NCI-H1436 treated with DMSO at 0.1 percent for 48 hours (cell line): ENCODE measurements around the gene IZUMO4.

Source experiments
- DNase-seq: peaks from one replicate; lab custom pipeline; 2025; lab: John Stamatoyannopoulos, UW

Gene IZUMO4

DNA sequence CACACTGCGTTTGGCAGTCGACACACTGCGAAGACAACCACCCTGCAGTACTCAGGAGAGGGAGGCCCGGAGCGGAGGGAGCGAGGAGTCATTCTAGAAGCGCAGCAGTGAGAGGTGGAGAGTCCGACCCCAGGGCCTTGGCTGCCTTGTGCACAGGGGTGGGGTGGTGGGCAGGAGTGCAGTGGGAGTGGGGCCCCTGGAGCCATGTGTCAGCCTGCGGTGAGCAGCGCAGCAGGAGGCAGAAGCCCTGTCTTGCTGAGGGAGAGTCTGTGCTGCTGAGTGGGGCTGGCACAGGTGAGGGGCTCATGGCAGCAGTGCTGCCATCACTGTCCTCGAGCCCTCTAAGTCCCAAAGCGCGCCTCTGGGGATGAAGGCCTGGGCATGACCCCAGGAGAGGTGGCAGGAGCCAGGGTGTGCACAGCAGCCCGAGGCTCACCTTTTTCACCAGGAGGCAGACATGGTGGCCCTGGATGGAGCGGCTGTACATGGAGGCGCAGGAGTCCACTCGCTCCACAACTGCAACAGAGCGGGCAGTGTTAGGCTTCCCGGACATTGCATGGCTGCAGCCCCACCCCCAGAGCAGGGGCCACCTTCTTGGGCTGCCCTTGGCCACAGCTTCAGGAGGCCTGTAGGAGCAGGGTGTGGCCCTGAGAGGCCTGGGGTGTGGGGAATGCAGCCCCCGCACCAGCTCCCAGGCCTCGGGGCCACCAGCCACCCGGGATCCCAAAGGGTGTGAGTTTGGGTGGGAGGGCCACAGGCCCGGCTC, 11.7 kb downstream of the IZUMO4 start:
- no peak for DNase-seq

DNA sequence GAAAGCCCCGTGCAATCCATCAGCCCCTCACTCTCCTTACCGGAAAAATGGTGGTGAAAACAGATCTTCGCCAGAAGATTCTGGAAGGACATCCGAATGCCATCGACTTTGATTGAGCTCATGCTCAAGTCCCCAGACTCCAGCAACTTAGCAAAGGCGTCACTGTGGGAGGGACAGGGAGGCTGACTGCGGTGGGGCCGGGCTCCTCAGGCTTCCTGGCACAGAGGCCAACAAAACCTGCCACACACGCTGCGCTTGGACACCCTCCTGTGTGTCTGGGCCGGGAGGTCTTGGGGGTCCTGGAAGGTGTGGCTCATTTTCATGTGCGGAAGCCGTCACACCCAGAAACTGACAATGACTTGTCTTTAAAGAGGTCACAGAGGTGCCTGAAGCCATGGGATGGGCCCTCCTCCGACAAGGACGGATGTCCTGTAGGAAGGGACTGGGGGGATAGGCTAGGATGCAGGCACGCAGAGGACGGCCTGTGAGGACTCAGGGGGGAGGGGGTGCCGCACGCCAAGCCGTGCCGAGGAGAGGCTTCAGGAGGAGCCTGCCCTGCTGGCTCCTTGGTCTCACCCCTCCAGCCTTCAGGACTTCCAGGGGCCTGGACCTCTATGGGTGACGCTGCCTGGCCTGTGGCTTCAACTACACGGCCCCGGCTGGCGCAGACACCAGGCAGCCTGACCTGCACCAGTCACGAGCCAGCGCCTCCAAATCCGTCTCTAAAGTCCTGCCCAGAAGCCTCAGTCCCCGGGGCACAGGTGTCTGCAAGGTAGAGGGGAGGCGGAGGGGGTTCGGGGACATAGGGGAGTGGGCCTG, 12.5 kb downstream of the IZUMO4 start:
- DNase-seq: no peak

DNA sequence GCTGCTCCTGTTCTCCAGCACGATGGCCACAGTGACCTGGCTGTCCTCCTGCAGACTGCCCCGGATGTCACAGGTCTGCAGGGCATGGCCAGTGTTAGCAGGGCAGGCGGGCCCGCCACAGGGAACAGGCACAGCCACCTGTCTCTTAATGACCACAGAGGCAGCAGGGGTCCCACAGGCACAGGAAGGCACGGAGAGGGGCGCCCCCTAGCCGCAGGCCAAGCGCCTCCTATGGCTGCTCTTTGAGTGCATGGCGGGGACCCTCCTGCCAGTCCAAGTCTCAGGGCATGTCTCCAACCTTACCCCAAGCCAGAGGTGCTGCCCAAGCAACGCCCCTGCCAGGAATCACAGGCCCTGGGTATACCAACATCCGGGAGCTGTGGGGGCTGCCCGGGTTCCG, 14.1 kb downstream of the IZUMO4 start:
- no peak for DNase-seq

DNA sequence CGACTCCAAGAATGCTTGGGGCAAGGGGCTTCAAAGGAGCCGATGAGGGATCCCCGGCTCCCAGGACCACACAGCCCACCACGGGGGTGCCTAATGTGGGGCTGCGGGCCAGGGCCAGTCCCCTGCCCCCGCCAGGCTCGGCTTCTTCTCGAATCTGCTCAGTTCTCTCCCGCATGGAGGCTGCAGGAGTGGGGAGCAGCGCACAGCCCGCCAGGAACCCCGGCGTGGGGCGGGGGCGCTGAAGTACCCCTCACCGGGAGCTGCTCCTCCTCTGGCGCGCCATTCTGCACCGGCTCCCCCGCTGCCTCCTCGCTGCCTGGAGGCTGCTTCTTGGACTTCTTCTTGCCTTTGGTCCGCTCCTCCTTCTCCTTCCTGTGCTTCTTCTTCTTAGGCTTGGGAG, 14.7 kb downstream of the IZUMO4 start:
- DNase-seq: no peak

DNA sequence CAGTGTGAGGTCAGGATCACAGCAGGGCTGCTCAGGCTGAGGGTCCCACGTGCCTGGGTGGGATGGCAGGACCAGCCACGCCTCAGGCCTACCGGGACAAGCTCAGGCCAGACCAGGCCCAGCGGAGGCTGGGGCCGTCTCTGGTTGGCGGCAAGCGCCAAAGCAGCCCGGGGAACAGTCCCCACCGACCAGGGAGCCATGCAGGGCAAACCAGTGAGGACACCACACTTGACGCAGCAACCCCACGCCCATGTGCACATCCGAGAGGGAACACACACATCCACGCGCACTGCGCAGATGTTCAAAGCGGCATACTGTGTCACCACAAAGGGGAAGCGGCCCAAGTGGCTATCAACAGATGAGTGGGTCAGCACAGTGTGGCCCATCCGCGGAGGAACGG, 15.2 kb downstream of the IZUMO4 start:
- DNase-seq: no peak

DNA sequence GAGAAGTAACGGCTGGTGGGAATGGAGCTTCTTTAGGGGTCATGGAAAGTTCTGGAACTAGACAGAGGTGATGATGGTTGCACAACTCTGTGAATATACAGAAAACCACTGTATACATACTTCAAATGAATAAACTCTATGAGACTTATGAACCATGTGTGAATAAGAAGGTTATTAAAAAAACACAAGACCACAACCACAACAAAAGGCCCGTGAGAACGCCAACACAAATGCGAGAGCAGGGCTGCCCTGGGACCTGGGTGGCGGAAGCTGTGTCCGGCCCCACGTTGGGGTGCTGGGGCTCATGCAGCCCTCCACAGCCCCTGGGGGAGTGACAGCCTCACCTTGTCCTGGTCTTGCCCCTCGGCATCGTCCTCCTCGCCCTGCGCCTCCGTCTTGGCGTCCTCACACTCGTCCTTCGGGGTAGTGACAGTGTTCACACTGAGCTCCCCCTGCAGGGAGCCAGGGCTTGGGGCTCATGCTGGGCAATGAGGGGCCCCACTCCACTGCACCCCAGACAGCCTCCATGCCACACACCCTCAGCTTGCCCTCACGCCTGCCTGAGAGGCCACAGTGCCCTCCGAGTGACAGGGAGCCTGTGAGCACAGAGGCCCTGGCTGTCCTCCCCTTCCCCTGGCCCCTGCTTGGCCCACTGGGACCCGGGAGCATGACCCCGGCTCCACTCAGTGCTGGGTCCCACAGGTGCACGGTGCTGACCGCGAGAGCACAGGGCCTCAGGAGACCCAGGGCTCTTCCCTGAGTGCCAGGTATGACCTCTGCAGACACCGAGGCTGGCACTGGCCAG, 16.0 kb downstream of the IZUMO4 start:
- no peak for DNase-seq

DNA sequence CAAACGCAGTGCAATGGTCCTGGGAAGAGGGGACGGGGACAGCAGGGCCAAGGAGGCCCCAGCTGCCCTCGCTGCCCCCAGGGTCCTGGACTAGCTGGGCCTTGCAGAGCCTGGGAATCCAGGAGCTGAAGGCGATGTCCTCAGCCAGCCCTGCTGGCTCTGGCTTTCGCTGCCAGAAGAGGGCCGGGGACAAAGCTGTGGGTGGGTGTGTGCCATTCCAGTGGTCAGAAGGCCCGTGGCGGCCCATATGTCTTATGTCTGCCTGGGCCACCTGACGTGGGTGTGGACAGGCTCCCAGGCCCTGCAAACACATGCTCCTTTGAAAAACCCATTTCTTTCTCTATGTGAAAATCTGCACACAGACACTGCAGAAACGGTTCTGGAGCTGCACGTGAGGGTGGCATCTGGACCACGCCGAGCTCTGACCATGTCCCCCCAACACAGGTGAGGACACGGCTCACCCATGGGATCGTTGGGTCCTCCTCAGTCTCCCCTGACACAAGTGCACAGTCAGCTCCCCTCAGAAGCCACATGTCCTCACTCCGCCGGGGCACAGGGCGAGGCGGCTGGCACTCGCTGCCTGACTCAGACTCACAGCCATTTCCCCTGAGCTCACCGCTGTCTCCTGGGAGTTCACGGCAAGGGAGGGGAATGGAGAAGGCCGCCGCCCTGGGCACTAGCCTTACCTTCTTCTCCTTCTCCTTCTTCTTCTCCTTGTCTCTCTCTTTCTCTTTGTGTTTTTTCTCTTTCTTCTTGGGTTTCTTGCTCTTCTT, 16.9 kb downstream of the IZUMO4 start:
- no peak for DNase-seq

DNA sequence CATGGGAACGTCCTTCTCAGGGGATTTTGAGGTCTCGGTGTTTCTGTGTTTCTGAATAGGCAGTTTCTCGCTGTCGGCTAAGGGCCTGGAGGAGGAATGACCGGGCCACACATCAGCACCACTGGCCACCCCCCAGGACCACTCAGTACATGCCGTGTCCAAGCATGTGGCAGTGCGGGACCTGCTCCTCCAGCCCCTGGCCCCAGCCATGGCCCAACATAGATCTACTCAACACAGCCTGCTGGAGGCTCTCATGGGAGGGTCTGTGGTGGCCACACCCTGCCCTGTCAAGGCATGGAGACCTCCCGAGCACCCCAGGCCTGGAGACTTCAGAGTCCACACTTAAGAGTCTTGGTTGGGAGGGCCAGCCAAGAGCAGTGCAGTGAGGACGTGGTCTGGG, 17.5 kb downstream of the IZUMO4 start:
- no peak for DNase-seq

DNA sequence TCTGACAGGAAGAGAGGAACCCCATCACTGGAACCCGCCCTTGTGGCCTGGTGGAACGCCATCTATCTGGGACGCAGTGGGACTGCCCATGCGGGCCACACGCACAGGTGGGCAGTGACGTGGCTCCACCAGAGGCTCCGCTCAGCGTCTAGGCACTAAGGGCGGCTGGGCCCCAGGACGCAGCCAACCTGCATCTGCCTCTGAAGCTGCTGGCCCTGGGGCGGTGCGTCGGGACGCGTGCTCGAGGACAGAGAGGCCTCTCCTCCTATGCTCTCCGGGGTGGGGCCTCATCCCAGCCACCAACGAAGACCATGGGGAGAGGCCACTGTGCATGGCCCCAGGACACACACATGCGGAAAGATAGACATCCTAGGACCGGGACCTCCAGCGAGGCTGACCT, 18.1 kb downstream of the IZUMO4 start:
- no peak for DNase-seq

DNA sequence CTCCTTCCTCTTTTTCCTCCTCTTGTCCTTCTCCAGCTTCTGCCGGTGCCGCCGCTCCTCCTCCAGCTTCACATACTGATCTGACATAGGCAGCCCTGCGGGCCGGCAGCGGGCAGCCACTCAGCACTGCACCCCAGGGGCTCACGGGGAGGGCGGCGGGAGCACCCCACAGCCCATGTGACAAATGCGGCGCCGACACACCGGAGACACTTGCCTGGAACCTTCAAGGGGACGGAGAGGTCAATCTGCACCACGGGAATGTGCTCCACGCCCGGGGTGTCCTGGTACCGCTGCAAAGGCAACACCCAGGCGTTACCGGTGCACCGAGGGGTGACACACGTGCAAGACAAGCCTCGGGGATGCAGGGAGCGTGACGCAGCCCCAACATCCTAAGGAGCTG, 18.6 kb downstream of the IZUMO4 start:
- DNase-seq: no peak

DNA sequence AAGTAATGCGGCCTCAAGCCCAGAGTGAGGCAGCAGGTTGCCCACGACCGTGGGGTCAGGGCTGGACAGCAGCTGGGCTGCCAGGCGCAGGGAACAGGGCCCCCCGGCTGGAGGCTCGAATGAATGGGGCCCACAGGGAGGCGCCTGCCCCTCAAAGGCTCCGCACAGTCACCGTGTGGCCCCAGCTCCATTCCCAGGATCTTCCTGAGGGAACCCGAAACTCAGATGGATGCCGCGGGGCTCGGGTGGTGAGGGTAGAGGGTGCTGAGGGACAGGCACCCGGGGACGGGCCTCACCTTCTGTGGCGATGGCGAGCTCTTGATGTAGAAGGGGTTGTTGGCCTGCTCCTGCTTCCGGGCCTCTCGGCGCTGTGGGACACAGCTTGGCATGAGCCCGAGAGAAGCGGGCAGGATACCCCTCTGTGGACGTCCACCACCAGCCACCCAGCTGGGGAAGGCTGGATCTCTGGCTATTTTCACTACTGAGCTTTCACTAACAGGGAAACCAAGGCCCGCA, 19.3 kb downstream of the IZUMO4 start:
- DNase-seq: no peak

DNA sequence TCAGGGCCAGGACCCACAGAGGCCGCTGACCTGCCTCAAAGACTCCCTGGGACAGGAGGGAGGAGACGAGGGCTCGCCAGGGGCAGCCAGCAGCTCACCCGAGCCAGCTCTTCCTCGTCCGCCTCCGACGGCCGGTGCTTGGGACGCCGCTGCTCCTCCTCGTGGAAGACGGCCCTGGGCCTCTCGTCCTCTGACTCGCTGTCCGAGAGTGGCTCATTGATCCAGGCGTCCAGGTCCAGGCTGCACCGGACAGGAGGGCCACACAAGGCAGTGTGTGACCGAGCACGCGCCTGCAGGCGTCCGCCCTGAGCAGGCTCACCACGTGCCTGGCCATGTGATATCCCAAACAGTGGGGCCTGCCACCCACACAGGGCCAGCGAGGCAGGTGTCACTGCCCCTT, 19.8 kb downstream of the IZUMO4 start:
- DNase-seq: no peak

DNA sequence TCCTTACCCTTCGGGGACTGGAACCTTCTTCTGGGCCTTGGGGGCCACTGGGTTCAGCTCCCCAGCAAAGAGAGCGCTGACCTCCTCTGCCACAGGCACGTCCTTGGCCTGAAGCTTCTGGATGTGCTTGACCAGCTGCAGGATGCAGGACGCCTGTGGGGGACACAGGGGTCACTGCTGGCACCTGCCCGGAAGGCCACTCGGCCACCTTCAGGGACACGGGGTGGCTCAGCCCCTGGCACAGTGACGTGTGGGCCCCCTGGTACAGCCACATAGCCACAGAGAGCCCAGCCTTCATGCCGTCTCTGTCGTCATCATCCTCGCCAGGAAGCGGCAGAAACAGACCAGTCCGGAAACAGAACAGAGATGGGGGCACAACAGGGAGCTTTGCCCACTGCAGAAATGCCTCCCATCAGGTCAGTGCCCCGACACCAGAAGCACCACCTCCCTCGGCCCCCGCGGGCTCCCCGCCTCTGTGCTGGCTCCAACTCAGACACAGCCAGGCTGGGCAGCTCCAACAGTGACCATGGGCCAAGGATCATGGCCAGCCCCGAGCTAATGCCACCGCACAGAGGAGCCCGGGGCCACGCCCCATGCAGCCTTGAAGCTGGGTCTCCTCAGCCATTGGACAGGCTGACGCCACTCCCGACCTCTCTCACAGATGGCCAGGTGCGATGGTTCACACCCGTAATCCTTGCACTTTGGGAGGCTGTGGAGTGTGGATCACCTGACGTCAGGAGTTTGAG, 20.7 kb downstream of the IZUMO4 start:
- no peak for DNase-seq

DNA sequence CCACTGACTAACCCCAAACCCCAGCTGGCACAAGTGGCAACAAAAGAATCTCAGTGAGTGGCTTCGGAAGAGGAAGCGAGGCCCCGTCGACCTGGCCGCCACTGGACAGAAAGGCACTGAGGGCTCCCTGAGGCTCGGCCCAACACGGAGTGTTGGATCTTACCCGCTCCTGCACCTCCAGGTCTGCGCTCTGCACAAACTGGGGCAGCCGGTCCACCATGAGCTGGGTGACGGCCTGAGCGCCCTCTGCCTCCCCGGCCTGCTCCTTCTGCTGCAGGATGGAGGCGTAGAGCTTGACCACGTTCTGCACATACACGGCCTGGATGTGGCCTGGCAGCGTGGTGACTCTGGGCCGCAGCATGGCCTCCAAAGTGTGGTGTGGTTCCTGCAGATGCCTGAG, 21.7 kb downstream of the IZUMO4 start:
- no peak for DNase-seq

DNA sequence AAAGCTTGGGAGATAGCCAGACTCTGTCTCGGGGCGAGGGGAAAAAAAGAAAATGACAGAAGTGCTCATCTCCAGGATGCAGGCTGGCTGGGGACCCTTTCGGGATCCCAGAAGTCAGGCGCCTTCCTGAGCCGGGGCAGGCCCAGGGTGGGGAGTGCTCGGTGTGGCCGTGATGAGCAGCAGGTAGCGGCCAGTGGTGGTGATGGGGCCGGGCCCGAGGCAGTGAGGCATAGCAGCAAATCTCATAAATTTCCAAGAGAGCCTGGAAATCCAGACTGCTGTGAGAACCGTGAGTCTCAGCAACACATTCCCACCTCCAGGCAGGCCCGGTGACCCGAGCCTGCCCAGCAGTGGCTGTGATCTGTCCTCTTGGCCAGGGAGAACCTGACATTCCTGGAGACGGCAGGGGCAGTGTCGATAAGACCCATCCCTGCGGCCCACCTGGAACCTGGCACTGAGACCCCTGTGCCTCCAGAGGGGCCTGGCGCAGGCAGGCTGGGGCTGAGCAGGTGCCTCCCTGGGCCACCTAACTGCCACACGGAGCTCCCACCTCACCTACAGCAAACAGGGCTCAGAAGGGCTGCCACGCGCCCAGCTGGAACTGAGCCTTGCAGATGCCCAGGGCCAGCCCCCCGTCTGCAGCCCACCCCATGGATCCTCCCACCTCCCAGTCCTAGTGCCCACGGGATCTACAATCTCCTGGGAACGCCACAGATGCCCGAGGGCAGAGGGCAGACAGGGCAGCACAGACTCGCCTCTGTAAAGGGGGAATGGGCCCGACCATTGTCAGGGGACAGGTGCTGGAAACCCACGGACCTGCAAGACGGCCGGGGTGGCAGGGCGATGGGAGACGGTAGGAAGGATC, 23.4 kb downstream of the IZUMO4 start:
- no peak for DNase-seq

DNA sequence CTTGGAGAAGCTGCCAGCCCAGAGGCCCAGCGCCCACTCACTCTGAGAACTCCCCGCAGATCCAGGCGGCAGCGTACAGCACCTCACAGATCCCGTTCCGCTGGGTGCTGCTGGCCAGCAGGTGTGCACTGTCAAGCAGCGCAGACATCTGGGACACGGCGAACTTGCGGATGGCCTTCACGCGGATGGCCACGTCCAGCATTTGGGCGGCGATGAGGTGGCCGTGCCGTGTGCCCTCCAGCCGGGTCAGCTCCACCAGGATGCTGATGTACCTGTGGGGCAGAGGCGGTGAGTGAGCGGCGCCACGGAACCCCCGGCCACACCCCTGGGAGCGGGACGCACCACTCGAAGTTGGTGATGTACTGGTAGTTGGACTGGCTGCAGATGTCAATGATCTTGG, 24.1 kb downstream of the IZUMO4 start:
- no peak for DNase-seq

DNA sequence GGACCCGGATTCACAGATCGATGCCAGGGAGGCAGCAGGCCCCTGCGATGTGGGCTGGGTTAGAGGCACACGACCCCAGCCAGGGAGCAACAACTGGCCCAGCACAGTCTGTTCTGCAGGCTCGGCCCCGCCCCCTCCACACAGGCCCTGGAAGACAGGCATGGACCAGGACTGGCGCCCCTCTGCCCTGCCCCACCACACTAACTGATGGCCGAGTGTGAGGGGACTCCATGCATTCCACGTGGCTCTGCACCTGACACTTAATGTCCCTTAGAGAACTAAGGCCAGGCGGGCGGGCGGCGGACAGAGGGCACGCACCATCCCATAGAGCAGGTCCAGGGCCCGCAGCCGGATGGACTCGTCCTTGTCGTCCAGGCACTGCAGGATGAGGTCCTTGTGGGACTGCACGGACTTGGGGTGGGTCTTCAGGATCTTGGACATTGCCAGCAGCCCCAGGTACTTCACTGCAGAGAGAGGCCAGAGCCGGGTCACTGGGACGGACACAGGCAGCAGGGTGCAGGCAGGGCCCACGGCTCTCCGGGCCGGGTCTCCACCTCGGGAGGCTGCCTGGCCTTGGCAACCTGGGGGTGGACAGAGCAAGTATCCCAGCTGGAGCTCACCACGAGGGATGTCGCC, 24.8 kb downstream of the IZUMO4 start:
- no peak for DNase-seq

DNA sequence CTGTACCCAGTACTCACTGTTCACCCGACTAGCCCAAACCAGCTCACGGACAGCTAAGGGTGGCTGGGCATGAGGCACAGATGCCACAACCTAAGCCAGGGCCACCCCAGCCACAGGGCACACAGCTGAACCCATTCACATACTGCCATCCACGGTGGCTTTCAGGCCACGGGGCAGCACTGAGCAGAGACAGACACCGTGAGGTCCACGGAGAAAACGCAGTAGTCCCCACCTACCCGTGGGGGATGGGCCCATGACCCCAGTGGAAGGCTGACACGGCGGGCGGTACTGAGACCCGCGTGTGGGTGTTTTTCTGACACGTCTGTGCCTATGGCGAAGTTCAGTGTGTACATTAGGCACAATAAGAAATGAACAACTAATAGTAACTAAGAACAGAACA, 25.5 kb downstream of the IZUMO4 start:
- DNase-seq: no peak

DNA sequence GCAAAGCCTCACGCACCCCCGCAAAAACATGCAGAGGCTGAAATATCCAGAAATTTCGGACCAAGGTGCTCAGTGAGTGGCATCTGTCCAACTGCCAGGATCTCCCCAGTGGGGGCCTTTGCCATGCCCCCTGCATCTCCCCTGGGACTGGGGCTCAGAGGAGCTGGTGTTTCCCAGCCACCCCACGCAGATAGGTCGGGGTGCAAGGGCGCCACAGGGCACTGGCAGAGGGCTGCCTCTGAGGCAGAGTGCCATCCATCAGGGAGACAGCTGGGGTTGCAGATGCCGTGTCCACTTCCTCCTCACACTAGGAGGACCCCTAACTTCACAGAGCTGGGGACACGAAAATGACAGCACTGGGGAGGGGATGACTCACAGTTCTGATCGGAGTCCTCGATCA, 26.3 kb downstream of the IZUMO4 start:
- no peak for DNase-seq
